K562 (cell line): ENCODE results near the gene RNF213. TPM values are rescaled to one million over a fixed set of nuclear protein-coding genes. Genes with fewer than 3 reads are reported as not detected.
A peak's percentile ranks its signal among the peaks of the same experiment; 100 is the strongest.

Source experiments
- ATAC-seq: fragments of 200-7000 bp; cut with Tn5 transposase; 3 replicates; pipeline ENCODE4 v1.9.1; 2020; ENCODE audit warnings: moderate library complexity
- BruUV-seq: library from RNA; stranded (reverse); fragments of 400-500 nt; replicated peaks from 2 replicates; lab custom pipeline; 2021; lab: Mats Ljungman, UMichigan
- CTCF ChIA-PET: fragments of 300-600 bp; formaldehyde crosslinking; extraction: SDS; loops from one replicate; lab custom pipeline; 2021; ENCODE audit warnings: low intra/inter-chr PET ratio; lab: Yijun Ruan, JAX
- POLR2A ChIA-PET: fragments of 300-600, 350-650 bp; sonication (Branson Sonifier 250); formaldehyde crosslinking; extraction: SDS; loops from one replicate; lab custom pipeline; 2021; ENCODE audit warnings: antibody characterized with exemption, inconsistent platforms; lab: Yijun Ruan, JAX
- DNase-seq, 4 experiments: peaks; one replicate each; pipeline versions ENCODE4 v3.0.0 to v3.0.0-alpha.2; 2011 to 2018; ENCODE audit warnings: low spot score in 3 of 4, mixed read lengths in 3 of 4; ENCODE audit errors: extremely low read depth in 1 of 4
- FAIRE-seq: peaks from 2 replicates; lab custom pipeline; 2011; peaks lifted over from hg19 to GRCh38; lab: Jason Lieb, UNC
- H2AFZ ChIP-seq: 2 replicates; pipeline ENCODE4 v1.6.0; 2011; ENCODE audit warnings: low read depth, low read length, control low read depth, inconsistent platforms
- H3K27ac ChIP-seq: fragments of 200-600 bp; 3 replicates; pipeline ENCODE4 v1.8.0; 2011; ENCODE audit warnings: low read depth, mild to moderate bottlenecking, control low read depth, inconsistent platforms, low read length, moderate library complexity, mixed read lengths; ENCODE audit errors: extremely low read depth
- H3K27me3 ChIP-seq, 2 experiments: fragments of 300-600 bp in 1 of 2; 2 replicates in 1 of 2; 3 replicates in 1 of 2; pipeline versions ENCODE4 v1.6.0 to v1.8.0; 2011; ENCODE audit warnings: inconsistent platforms in 2 of 2, low read length in 2 of 2, mild to moderate bottlenecking in 1 of 2, mixed read lengths in 1 of 2, moderate library complexity in 1 of 2; ENCODE audit not compliant: control insufficient read depth in 2 of 2, insufficient read depth in 2 of 2
- H3K36me3 ChIP-seq: fragments of 300-600 bp; 3 replicates; pipeline ENCODE4 v1.8.0; 2011; ENCODE audit warnings: mild to moderate bottlenecking, low read length, inconsistent platforms; ENCODE audit not compliant: control insufficient read depth, insufficient read depth
- H3K4me1 ChIP-seq, 2 experiments: fragments of 200-600 bp in 1 of 2; replicated peaks in 1 of 2; 2 replicates in 1 of 2; 3 replicates in 1 of 2; pipeline versions ENCODE4 v1.5.1 to v1.8.0; 2011; ENCODE audit warnings: inconsistent platforms in 2 of 2, low read length in 2 of 2, mild to moderate bottlenecking in 1 of 2, mixed read lengths in 1 of 2, moderate library complexity in 1 of 2; ENCODE audit not compliant: control insufficient read depth in 2 of 2, insufficient read depth in 2 of 2
- H3K4me2 ChIP-seq: 2 replicates; pipeline ENCODE4 v1.6.1; 2011; ENCODE audit warnings: low read length, control low read depth, inconsistent platforms, mixed read lengths; ENCODE audit not compliant: insufficient read depth
- H3K4me3 ChIP-seq: fragments of 200-600 bp; sonication (generic), shearing (Covaris generic); 2 replicates; pipeline ENCODE4 v1.5.1; 2016; ENCODE audit warnings: control low read depth, inconsistent platforms
- H3K79me2 ChIP-seq: fragments of 200-600 bp; 3 replicates; pipeline ENCODE4 v1.8.0; 2011; ENCODE audit warnings: low read length, inconsistent platforms; ENCODE audit not compliant: control insufficient read depth, insufficient read depth
- H3K9ac ChIP-seq, 2 experiments: 2 replicates each; pipeline versions ENCODE4 v1.6.0 to v1.6.1; 2011; ENCODE audit warnings: low read depth in 2 of 2, low read length in 2 of 2, control low read depth in 1 of 2, inconsistent platforms in 1 of 2, mild to moderate bottlenecking in 1 of 2, mixed read lengths in 1 of 2; ENCODE audit not compliant: insufficient read depth in 1 of 2
- H3K9me1 ChIP-seq: one replicate; pipeline ENCODE4 v1.6.0; 2011; ENCODE audit warnings: inconsistent platforms, mild to moderate bottlenecking, low read length, moderate library complexity; ENCODE audit not compliant: control insufficient read depth, insufficient read depth
- H3K9me3 ChIP-seq: replicated peaks from 2 replicates; pipeline ENCODE4 v1.5.1; 2011; ENCODE audit warnings: low read depth, low read length, inconsistent platforms; ENCODE audit not compliant: control insufficient read depth, insufficient read depth
- H4K20me1 ChIP-seq: replicated peaks from 2 replicates; pipeline ENCODE4 v1.6.1; 2011; ENCODE audit warnings: low read length, inconsistent platforms, mixed read lengths; ENCODE audit not compliant: control insufficient read depth, insufficient read depth
- EGR1 ChIP-seq: fragments of 450-650 bp; conservative IDR thresholded peaks from 2 replicates; pipeline ENCODE4 v1.6.1; 2017; ENCODE audit warnings: mild to moderate bottlenecking
- FOXA1 ChIP-seq: fragments of 450-650 bp; IDR thresholded peaks from 2 replicates; pipeline ENCODE4 v1.6.1; 2016; ENCODE audit warnings: mild to moderate bottlenecking, borderline replicate concordance
- STAG1 ChIP-seq: sonication (generic); formaldehyde crosslinking; IDR thresholded peaks from 2 replicates; pipeline ENCODE4 v1.5.0; 2020; ENCODE audit warnings: missing genetic modification reagents, borderline replicate concordance
- WGBS: fragments of 100-300 bp; shearing (Covaris generic); methylation state at CpG from one replicate; pipeline ENCODE4 v1.1.6; 2016; ENCODE audit warnings: low coverage, mixed read lengths; ENCODE audit not compliant: insufficient coverage; ENCODE audit errors: missing lambda C conversion rate; 5-methylcytosine and 5-hydroxymethylcytosine counted together
- in situ Hi-C: fragments of 300-500 bp; cut with MboI; formaldehyde crosslinking; loops from 4 replicates; pipeline ENCODE4 v1.15.0; 2018; ENCODE audit warnings: inconsistent platforms, mixed read lengths
- intact Hi-C: fragments of 100-400 bp; cut with micrococcal nuclease; formaldehyde crosslinking; loops from 2 replicates; pipeline ENCODE4 v1.14.2; 2022
- polyA plus RNA-seq, 8 experiments: library from polyadenylated mRNA; depleted of rRNA in 4 of 8; stranded (reverse) in 5 of 8; unstranded in 3 of 8; fragments of >200 nt; fragmentation: Nextera tagmentation in 2 of 8; fragmentation: Illumina TruSeq in 1 of 8; extraction: Ambion mirVana in 2 of 8; extraction: Trizol in 1 of 8; gene quantifications; 2 replicates each; pipeline versions ENCODE4 v1.2.1 to v1.2.3, GENCODE V29; 2011 to 2014; ENCODE audit warnings: inconsistent platforms in 1 of 8, missing spikeins in 1 of 8
- total RNA-seq, 7 experiments: library from RNA; depleted of rRNA in 6 of 7; stranded (reverse); fragments of >200 nt in 6 of 7; fragmentation: Illumina TruSeq in 2 of 7; extraction: Trizol in 2 of 7; gene quantifications; 2 replicates each; pipeline versions ENCODE4 v1.2.1 to v1.2.3, GENCODE V29; 2011 to 2021; ENCODE audit warnings: low replicate concordance in 1 of 7
- TF ChIP-seq, protein P1 (sequence below): fragments of 450-650 bp; IDR thresholded peaks from 2 replicates; pipeline ENCODE4 v1.6.1; 2016; ENCODE audit warnings: borderline replicate concordance

Gene RNF213
- total and polyA plus RNA-seq, 9 of the 15 experiments (the other 6 are each of a cell fraction or from before 2014, with no cell fraction given), result 5.3 to 33.6 (median 17.9) TPM

DNA sequence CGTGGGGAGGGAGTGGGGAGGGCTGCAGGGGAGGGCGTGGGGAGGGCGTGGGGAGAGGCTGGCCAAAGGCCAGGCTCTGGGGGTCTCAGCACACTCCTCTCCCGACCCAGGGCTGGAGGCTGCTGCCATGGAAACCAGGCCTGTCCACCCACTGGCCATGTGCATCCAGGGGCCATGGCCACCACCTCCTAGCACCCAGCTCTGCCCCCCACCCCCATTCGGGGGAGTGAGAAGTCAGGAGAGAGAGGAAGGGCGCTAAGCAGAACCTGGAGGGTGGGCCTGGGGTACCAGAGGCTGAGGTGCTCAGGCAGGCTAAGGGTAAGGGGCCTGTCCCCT is 184.0 kb downstream of the RNF213 start (continued):
- TF ChIP-seq FOXA1 (no peak), STAG1 (no peak)

DNA sequence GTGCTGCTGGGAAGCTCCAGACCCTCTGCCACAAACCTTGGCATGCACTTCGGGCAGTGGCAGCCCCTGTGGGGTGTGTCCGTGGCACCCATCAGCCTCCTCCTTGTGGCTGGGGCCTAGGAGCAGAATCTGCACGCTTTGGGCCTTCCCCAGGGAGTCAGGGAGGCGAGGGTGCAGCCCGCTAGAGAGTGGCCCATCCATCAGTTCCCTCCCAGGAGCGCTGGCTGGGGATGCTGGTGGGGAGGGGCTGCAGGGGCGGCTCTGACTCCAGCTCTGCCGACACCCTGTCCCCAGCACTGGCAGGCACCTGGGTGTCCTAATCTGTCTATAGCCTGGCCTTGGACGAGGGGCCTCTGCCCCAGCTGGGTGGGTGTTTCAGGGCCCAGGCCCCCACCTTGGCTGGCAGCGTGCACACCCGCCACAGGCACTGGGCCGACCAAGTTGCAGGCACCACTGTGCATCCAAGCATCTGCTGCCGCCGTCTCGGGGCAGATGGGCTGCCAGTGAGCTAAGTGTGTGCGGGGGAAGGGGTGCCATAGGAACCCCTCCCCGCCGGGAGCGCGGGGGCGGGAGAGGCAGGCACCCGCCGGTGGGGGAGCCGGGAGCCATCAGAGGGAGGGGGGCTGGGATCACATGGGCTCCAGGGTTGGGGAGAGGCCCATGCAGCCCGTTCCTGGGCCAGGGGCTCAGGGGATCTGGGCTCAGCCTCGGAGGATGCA is 184.5 kb downstream of the RNF213 start:
- intact Hi-C loops (no loop called here), in situ Hi-C loops (no loop called here)
- CTCF ChIA-PET, result no interaction called here
- Histone ChIP-seq H3K4me1 (peaks cover 0 to 36% of the 10 kb centered on the region in 2 experiments; a peak in 2 of 5 replicates), H3K4me2 (no peak overlapping the region), H4K20me1 (peaks cover 8% of the 10 kb centered on the region), H3K27ac (no peak overlapping the region), H3K79me2 (no peaks in the 10 kb centered on the region), H3K9ac (peak overlapping the region in 1 of 2 experiments; percentile 9; a peak in 1 of 4 replicates), H2AFZ (no peak overlapping the region), H3K36me3 (no peaks in the 10 kb centered on the region), H3K27me3 (peaks cover 2 to 60% of the 10 kb centered on the region in 2 experiments; a peak in 2 of 5 replicates), H3K4me3 (no peak overlapping the region), H3K9me3 (no peaks in the 10 kb centered on the region), H3K9me1 (no peaks in the 10 kb centered on the region)
- no TSS peak for BruUV-seq
- TF ChIP-seq EGR1, result peak; percentile 38; the same call in 1 of the 2 replicates
- TF ChIP-seq, protein P1, sequence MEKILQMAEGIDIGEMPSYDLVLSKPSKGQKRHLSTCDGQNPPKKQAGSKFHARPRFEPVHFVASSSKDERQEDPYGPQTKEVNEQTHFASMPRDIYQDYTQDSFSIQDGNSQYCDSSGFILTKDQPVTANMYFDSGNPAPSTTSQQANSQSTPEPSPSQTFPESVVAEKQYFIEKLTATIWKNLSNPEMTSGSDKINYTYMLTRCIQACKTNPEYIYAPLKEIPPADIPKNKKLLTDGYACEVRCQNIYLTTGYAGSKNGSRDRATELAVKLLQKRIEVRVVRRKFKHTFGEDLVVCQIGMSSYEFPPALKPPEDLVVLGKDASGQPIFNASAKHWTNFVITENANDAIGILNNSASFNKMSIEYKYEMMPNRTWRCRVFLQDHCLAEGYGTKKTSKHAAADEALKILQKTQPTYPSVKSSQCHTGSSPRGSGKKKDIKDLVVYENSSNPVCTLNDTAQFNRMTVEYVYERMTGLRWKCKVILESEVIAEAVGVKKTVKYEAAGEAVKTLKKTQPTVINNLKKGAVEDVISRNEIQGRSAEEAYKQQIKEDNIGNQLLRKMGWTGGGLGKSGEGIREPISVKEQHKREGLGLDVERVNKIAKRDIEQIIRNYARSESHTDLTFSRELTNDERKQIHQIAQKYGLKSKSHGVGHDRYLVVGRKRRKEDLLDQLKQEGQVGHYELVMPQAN, result no peak
- POLR2A ChIA-PET, result no interaction called here
- 3% methylated on average over 15 of the region's 26 CpGs for WGBS
- no peak for DNase-seq
- ATAC-seq, result no peak
- no peak for FAIRE-seq
